ENCODE results near the gene ZSWIM1. TPM values are rescaled to one million over a fixed set of nuclear protein-coding genes. Genes with fewer than 3 reads are reported as not detected.

The ZSWIM1 gene
- total and polyA plus RNA-seq, 2 of the 13 experiments (the other 11 are each of a cell fraction or from before 2014, with no cell fraction given): 9.5 to 11.7 TPM

GRCh38 chr20:45911486-45912343 is 30.7 kb downstream of the ZSWIM1 start, which contains the start of gene PLTP (continued):
- TF ChIP-seq NFATC3 (CRISPR knock-in tag; IDR thresholded peaks at IDR 0.05) (no peak), NR2F6 (IDR thresholded peaks at IDR 0.05) (no peak), NR2F6 (CRISPR knock-in tag; IDR thresholded peaks at IDR 0.05) (no peak), SP2 (CRISPR knock-in tag; IDR thresholded peaks at IDR 0.05) (no peak), ZNF75D (CRISPR knock-in tag; IDR thresholded peaks at IDR 0.05; ENCODE audit: borderline replicate concordance) (no peak), ZFP90 (CRISPR knock-in tag; IDR thresholded peaks at IDR 0.05; ENCODE audit: borderline replicate concordance) (0 out of 2 replicates have a peak, but pooled peaks have one; percentile 16), SMAD1 (CRISPR knock-in tag; IDR thresholded peaks at IDR 0.05; ENCODE audit: borderline replicate concordance, low read depth) (no peak), ZNF777 (CRISPR knock-in tag; IDR thresholded peaks at IDR 0.05) (no peak), ZNF317 (CRISPR knock-in tag; IDR thresholded peaks at IDR 0.05) (0 out of 2 replicates have a peak, but pooled peaks have one; percentile 31), MED8 (CRISPR knock-in tag; IDR thresholded peaks at IDR 0.05; ENCODE audit: insufficient replicate concordance) (no peak), NR1H2 (CRISPR knock-in tag; IDR thresholded peaks at IDR 0.05; ENCODE audit: borderline replicate concordance, low read depth) (no peak), RAD21 (CRISPR knock-in tag; IDR thresholded peaks at IDR 0.05) (no peak), CBFB (CRISPR knock-in tag; IDR thresholded peaks at IDR 0.05) (no peak), HHEX (CRISPR knock-in tag; IDR thresholded peaks at IDR 0.05) (no peak), ZBTB34 (CRISPR knock-in tag; IDR thresholded peaks at IDR 0.05) (no peak), BRD4 (CRISPR knock-in tag; IDR thresholded peaks at IDR 0.05) (no peak), ZNF883 (CRISPR knock-in tag; IDR thresholded peaks at IDR 0.05; ENCODE audit: not compliant biosample characterization) (peak; percentile 65), TERF1 (CRISPR knock-in tag; IDR thresholded peaks at IDR 0.05) (no peak)
- TF ChIP-seq, protein P1, sequence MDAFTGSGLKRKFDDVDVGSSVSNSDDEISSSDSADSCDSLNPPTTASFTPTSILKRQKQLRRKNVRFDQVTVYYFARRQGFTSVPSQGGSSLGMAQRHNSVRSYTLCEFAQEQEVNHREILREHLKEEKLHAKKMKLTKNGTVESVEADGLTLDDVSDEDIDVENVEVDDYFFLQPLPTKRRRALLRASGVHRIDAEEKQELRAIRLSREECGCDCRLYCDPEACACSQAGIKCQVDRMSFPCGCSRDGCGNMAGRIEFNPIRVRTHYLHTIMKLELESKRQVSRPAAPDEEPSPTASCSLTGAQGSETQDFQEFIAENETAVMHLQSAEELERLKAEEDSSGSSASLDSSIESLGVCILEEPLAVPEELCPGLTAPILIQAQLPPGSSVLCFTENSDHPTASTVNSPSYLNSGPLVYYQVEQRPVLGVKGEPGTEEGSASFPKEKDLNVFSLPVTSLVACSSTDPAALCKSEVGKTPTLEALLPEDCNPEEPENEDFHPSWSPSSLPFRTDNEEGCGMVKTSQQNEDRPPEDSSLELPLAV (CRISPR knock-in tag; conservative IDR thresholded peaks at IDR 0.05; ENCODE audit: low read depth): no peak
- TF ChIP-seq, protein P2, sequence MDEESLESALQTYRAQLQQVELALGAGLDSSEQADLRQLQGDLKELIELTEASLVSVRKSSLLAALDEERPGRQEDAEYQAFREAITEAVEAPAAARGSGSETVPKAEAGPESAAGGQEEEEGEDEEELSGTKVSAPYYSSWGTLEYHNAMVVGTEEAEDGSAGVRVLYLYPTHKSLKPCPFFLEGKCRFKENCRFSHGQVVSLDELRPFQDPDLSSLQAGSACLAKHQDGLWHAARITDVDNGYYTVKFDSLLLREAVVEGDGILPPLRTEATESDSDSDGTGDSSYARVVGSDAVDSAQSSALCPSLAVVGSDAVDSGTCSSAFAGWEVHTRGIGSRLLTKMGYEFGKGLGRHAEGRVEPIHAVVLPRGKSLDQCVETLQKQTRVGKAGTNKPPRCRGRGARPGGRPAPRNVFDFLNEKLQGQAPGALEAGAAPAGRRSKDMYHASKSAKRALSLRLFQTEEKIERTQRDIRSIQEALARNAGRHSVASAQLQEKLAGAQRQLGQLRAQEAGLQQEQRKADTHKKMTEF (CRISPR knock-in tag; IDR thresholded peaks at IDR 0.05): no peak
- TF ChIP-seq, protein P3, sequence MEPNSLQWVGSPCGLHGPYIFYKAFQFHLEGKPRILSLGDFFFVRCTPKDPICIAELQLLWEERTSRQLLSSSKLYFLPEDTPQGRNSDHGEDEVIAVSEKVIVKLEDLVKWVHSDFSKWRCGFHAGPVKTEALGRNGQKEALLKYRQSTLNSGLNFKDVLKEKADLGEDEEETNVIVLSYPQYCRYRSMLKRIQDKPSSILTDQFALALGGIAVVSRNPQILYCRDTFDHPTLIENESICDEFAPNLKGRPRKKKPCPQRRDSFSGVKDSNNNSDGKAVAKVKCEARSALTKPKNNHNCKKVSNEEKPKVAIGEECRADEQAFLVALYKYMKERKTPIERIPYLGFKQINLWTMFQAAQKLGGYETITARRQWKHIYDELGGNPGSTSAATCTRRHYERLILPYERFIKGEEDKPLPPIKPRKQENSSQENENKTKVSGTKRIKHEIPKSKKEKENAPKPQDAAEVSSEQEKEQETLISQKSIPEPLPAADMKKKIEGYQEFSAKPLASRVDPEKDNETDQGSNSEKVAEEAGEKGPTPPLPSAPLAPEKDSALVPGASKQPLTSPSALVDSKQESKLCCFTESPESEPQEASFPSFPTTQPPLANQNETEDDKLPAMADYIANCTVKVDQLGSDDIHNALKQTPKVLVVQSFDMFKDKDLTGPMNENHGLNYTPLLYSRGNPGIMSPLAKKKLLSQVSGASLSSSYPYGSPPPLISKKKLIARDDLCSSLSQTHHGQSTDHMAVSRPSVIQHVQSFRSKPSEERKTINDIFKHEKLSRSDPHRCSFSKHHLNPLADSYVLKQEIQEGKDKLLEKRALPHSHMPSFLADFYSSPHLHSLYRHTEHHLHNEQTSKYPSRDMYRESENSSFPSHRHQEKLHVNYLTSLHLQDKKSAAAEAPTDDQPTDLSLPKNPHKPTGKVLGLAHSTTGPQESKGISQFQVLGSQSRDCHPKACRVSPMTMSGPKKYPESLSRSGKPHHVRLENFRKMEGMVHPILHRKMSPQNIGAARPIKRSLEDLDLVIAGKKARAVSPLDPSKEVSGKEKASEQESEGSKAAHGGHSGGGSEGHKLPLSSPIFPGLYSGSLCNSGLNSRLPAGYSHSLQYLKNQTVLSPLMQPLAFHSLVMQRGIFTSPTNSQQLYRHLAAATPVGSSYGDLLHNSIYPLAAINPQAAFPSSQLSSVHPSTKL (CRISPR knock-in tag; IDR thresholded peaks at IDR 0.05): no peak; the same call in 1 of the 2 replicates
